GM12878 (cell line): ENCODE measurements around the gene RTCA. TPM values are rescaled to one million over a fixed set of nuclear protein-coding genes. Genes with fewer than 3 reads are reported as not detected.

Source experiments
- ATAC-seq: fragments of 200-7000 bp; cut with Tn5 transposase; 3 replicates; pipeline ENCODE4 v1.9.1; 2020; ENCODE audit warnings: mild to moderate bottlenecking, moderate library complexity
- BruUV-seq: library from RNA; stranded (reverse); fragments of 400-500 nt; replicated peaks from 2 replicates; lab custom pipeline; 2021; lab: Mats Ljungman, UMichigan
- CTCF ChIA-PET: fragments of 300-600 bp; sonication (Branson Sonifier 250); formaldehyde crosslinking; extraction: SDS; loops from one replicate; lab custom pipeline; 2021; ENCODE audit warnings: inconsistent platforms; lab: Yijun Ruan, JAX
- POLR2A ChIA-PET: fragments of 350-600 bp; formaldehyde crosslinking; extraction: SDS; loops from one replicate; lab custom pipeline; 2021; ENCODE audit warnings: inconsistent platforms; lab: Charles Lee
- RAD21 ChIA-PET: fragments of 300-600 bp; sonication (Branson Sonifier 250); formaldehyde crosslinking; loops from one replicate; lab custom pipeline; 2023; ENCODE audit warnings: antibody characterized with exemption; ENCODE audit not compliant: unreplicated experiment; lab: Charles Lee
- SMC1A ChIA-PET: fragments of 300-600 bp; sonication (Branson Sonifier 250); formaldehyde crosslinking; loops from one replicate; lab custom pipeline; 2023; ENCODE audit not compliant: unreplicated experiment, uncharacterized antibody; lab: Charles Lee
- DNase-seq: peaks from one replicate; pipeline ENCODE4 v3.0.0-alpha.2; 2011; ENCODE audit warnings: low read depth, low spot score
- FAIRE-seq: peaks from 3 replicates; lab custom pipeline; 2011; peaks lifted over from hg19 to GRCh38; lab: Jason Lieb, UNC
- H2AFZ ChIP-seq: 2 replicates; pipeline ENCODE4 v1.6.0; 2011; ENCODE audit warnings: low read depth, low read length, control low read depth; ENCODE audit not compliant: control insufficient read depth
- H3K27ac ChIP-seq: 2 replicates; pipeline ENCODE4 v1.5.1; 2011; ENCODE audit warnings: control low read depth; ENCODE audit not compliant: control insufficient read depth, insufficient read depth
- H3K27me3 ChIP-seq, 2 experiments: replicated peaks in 1 of 2; 2 replicates each; pipeline versions ENCODE4 v1.6.0 to v1.6.1; 2011; ENCODE audit warnings: low read length in 1 of 2; ENCODE audit not compliant: control insufficient read depth in 2 of 2, insufficient read depth in 2 of 2
- H3K36me3 ChIP-seq, 2 experiments: 2 replicates each; pipeline ENCODE4 v1.5.1; 2011; ENCODE audit warnings: low read length in 1 of 2; ENCODE audit not compliant: control insufficient read depth in 2 of 2, insufficient read depth in 2 of 2
- H3K4me1 ChIP-seq: 2 replicates; pipeline ENCODE4 v1.6.1; 2011; ENCODE audit warnings: mild to moderate bottlenecking, low read length, moderate library complexity, mixed read lengths; ENCODE audit not compliant: control insufficient read depth, insufficient read depth
- H3K4me2 ChIP-seq: 2 replicates; pipeline ENCODE4 v1.6.0; 2011; ENCODE audit warnings: control low read depth; ENCODE audit not compliant: control insufficient read depth, insufficient read depth
- H3K4me3 ChIP-seq: fragments of 200-600 bp; sonication (generic); 2 replicates; pipeline ENCODE4 v1.5.1; 2016
- H3K79me2 ChIP-seq: 2 replicates; pipeline ENCODE4 v1.6.0; 2011; ENCODE audit warnings: low read length; ENCODE audit not compliant: control insufficient read depth, insufficient read depth
- H3K9ac ChIP-seq: 2 replicates; pipeline ENCODE4 v1.8.0; 2011; ENCODE audit warnings: low read length, control low read depth, mixed read lengths; ENCODE audit not compliant: control insufficient read depth, insufficient read depth
- H3K9me3 ChIP-seq: replicated peaks from 3 replicates; pipeline ENCODE4 v1.5.1; 2011; ENCODE audit warnings: mild to moderate bottlenecking, low read length; ENCODE audit not compliant: control insufficient read depth, insufficient read depth
- H4K20me1 ChIP-seq: 2 replicates; pipeline ENCODE4 v1.6.0; 2011; ENCODE audit not compliant: control insufficient read depth, insufficient read depth
- CBX3 ChIP-seq: fragments of 200-600 bp; sonication (generic); IDR thresholded peaks from 2 replicates; pipeline ENCODE4 v1.6.1; 2016; ENCODE audit warnings: low read depth, borderline replicate concordance
- IRF5 ChIP-seq: fragments of 450-650 bp; IDR thresholded peaks from 2 replicates; pipeline ENCODE4 v1.6.1; 2017; ENCODE audit warnings: borderline replicate concordance
- MLLT1 ChIP-seq: fragments of 450-650 bp; IDR thresholded peaks from 2 replicates; pipeline ENCODE4 v1.6.1; 2016; ENCODE audit warnings: mild to moderate bottlenecking
- MTA3 ChIP-seq: IDR thresholded peaks from 2 replicates; pipeline ENCODE4 v1.6.1; 2012; ENCODE audit warnings: low read length, inconsistent platforms, borderline replicate concordance
- MYC ChIP-seq: IDR thresholded peaks from 2 replicates; pipeline ENCODE4 v1.6.1; 2011; ENCODE audit warnings: mild to moderate bottlenecking, low read length, moderate library complexity, inconsistent platforms; ENCODE audit not compliant: insufficient read depth, insufficient replicate concordance, insufficient read length, severe bottlenecking
- NFIC ChIP-seq: IDR thresholded peaks from 2 replicates; pipeline ENCODE4 v1.6.1; 2012; ENCODE audit warnings: low read depth, mild to moderate bottlenecking, inconsistent platforms, low read length, moderate library complexity
- NRF1 ChIP-seq: conservative IDR thresholded peaks from 2 replicates; pipeline ENCODE4 v1.6.1; 2011; ENCODE audit warnings: mild to moderate bottlenecking, low read depth, low read length, improper control_type of control experiment
- POU2F2 ChIP-seq: IDR thresholded peaks from 3 replicates; pipeline ENCODE4 v1.6.1; 2011; ENCODE audit warnings: low read depth, mild to moderate bottlenecking, low read length, borderline replicate concordance
- RAD21 ChIP-seq: IDR thresholded peaks from 2 replicates; pipeline ENCODE4 v1.6.1; 2011; ENCODE audit warnings: mild to moderate bottlenecking, low read depth, low read length, moderate library complexity; ENCODE audit not compliant: insufficient read depth
- SIX5 ChIP-seq: IDR thresholded peaks from 2 replicates; pipeline ENCODE4 v1.6.1; 2011; ENCODE audit warnings: mild to moderate bottlenecking, low read depth, low read length, moderate library complexity; ENCODE audit not compliant: severe bottlenecking
- SMAD1 ChIP-seq: fragments of 450-650 bp; IDR thresholded peaks from 2 replicates; pipeline ENCODE4 v1.6.1; 2018; ENCODE audit warnings: mild to moderate bottlenecking, low read depth; ENCODE audit not compliant: partially characterized antibody
- SREBF1 ChIP-seq: IDR thresholded peaks from 2 replicates; pipeline ENCODE4 v1.6.1; 2012; ENCODE audit warnings: mild to moderate bottlenecking, low read length
- TCF3 ChIP-seq: IDR thresholded peaks from 2 replicates; pipeline ENCODE4 v1.6.1; 2012; ENCODE audit warnings: low read depth, mild to moderate bottlenecking, low read length, borderline replicate concordance; ENCODE audit not compliant: insufficient read depth
- WRNIP1 ChIP-seq: IDR thresholded peaks from 2 replicates; pipeline ENCODE4 v1.6.1; 2011; ENCODE audit warnings: low read depth, low read length, improper control_type of control experiment, borderline replicate concordance
- ZBTB33 ChIP-seq: fragments of 450-650 bp; IDR thresholded peaks from 2 replicates; pipeline ENCODE4 v1.6.1; 2017; ENCODE audit warnings: mild to moderate bottlenecking
- ZNF207 ChIP-seq: fragments of 450-650 bp; IDR thresholded peaks from 2 replicates; pipeline ENCODE4 v1.6.1; 2014; ENCODE audit warnings: antibody characterized with exemption, mild to moderate bottlenecking, borderline replicate concordance
- ZNF622 ChIP-seq: fragments of 450-650 bp; IDR thresholded peaks from 2 replicates; pipeline ENCODE4 v1.6.1; 2017; ENCODE audit warnings: mild to moderate bottlenecking, inconsistent platforms
- ZSCAN29 ChIP-seq: fragments of 450-650 bp; IDR thresholded peaks from 2 replicates; pipeline ENCODE4 v1.6.1; 2017; ENCODE audit warnings: mild to moderate bottlenecking, moderate library complexity
- WGBS: methylation state at CpG from one replicate; pipeline ENCODE4 v1.1.6; 2016; ENCODE audit warnings: low lambda C conversion rate; ENCODE audit not compliant: insufficient replicate concordance, insufficient coverage; ENCODE audit errors: missing lambda C conversion rate; 5-methylcytosine and 5-hydroxymethylcytosine counted together
- in situ Hi-C: fragments of 300-500 bp; cut with MboI; formaldehyde crosslinking; loops from 9 replicates; pipeline ENCODE4 v1.14.3; 2018; ENCODE audit warnings: mixed read lengths
- intact Hi-C: fragments of 100-400 bp; cut with micrococcal nuclease; formaldehyde crosslinking; loops from one replicate; pipeline ENCODE4 v1.14.2; 2022; ENCODE audit not compliant: unreplicated experiment
- polyA plus RNA-seq, 11 experiments: library from polyadenylated mRNA; depleted of rRNA in 4 of 11; unstranded in 6 of 11; stranded (reverse) in 5 of 11; fragments of >200 nt; fragmentation: Nextera tagmentation in 4 of 11; fragmentation: Illumina TruSeq in 1 of 11; extraction: Ambion mirVana in 4 of 11; extraction: Trizol in 1 of 11; gene quantifications; 1 replicate in 1 of 11; 2 replicates in 10 of 11; pipeline versions ENCODE4 v1.2.1 to v1.2.3, GENCODE V29; 2011 to 2016; ENCODE audit warnings: inconsistent platforms in 2 of 11, missing spikeins in 2 of 11, low read depth in 1 of 11
- total RNA-seq, 4 experiments: library from RNA; depleted of rRNA in 3 of 4; stranded (reverse); fragments of >200 nt in 3 of 4; fragmentation: Illumina TruSeq in 1 of 4; extraction: Trizol in 1 of 4; gene quantifications; 2 replicates each; pipeline versions ENCODE4 v1.2.1 to v1.2.3, GENCODE V29; 2013 to 2021
- TF ChIP-seq, protein P1 (sequence below): IDR thresholded peaks from 2 replicates; pipeline ENCODE4 v1.6.1; 2011; ENCODE audit warnings: low read depth, mild to moderate bottlenecking, low read length, moderate library complexity, borderline replicate concordance; ENCODE audit errors: extremely low read depth

The RTCA gene
- total and polyA plus RNA-seq, 10 of the 15 experiments (the other 5 are each of a cell fraction or from before 2014, with no cell fraction given): 10.3 to 63.5 (median 37.3) TPM

DNA sequence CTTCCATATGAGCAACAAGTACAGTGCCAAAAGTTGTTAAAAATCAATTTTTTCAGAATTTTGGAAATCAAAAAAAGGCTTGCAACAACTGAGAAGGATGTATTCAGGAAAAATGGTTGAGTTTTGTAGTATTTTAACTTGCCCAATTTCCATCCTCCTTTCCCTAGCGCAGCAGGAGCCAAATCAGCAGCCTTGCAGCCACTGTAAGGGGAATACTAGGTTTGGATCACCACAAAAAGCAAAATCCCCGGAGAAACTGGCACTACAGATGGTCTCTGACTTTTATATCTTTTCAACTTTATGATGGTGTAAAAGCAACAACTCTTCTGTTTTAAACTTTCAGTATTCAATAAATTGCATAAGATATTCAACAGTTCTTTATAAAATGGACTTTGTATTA is 34.3 kb upstream of the RTCA start:
- BruUV-seq: no TSS peak
- ATAC-seq: no peak
- intact Hi-C loops (no loop called here), in situ Hi-C loops (no loop called here)
- SMC1A ChIA-PET: no interaction called here
- 100% methylated on average over 2 of the region's 2 CpGs for WGBS
- H3K27me3 ChIP-seq: no peaks in the 10 kb centered on the region
- H3K79me2 ChIP-seq: no peaks in the 10 kb centered on the region
- no peak for DNase-seq
- POLR2A ChIA-PET: no interaction called here
- CTCF ChIA-PET: no interaction called here
- no peak overlapping the region for H3K4me3 ChIP-seq
- H3K4me1 ChIP-seq: no peaks in the 10 kb centered on the region
- TF ChIP-seq POU2F2 (no peak), NRF1 (no peak), NFIC (no peak), TCF3 (no peak), SREBF1 (no peak), WRNIP1 (no peak), IRF5 (no peak), MTA3 (no peak), ZNF622 (no peak), MLLT1 (no peak), ZSCAN29 (no peak), CBX3 (no peak), ZNF207 (no peak), ZBTB33 (no peak), RAD21 (no peak), MYC (no peak), SMAD1 (no peak), SIX5 (no peak)
- TF ChIP-seq, protein P1, sequence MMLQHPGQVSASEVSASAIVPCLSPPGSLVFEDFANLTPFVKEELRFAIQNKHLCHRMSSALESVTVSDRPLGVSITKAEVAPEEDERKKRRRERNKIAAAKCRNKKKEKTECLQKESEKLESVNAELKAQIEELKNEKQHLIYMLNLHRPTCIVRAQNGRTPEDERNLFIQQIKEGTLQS: no peak
- no peak overlapping the region for H3K4me2 ChIP-seq
- no peaks in the 10 kb centered on the region for H4K20me1 ChIP-seq
- H3K9ac ChIP-seq: no peak overlapping the region
- no peak for FAIRE-seq
- H3K9me3 ChIP-seq: no peaks in the 10 kb centered on the region
- peaks cover 0 to 14% of the 10 kb centered on the region in 2 experiments for H3K36me3 ChIP-seq
- RAD21 ChIA-PET: no interaction called here
- H3K27ac ChIP-seq: no peak overlapping the region
- H2AFZ ChIP-seq: no peak overlapping the region
